GM04504 (cell line): ENCODE measurements around the gene GLDN.

Experiments used
- DNase-seq: peaks from one replicate; pipeline ENCODE4 v3.0.0-alpha.2; 2012; ENCODE audit warnings: low read depth

The GLDN gene

GRCh38 chr15:51341366-51342226 lies at the start of gene GLDN:
TSS of gene GLDN (plus strand) at chr15:51341655. CDS start at chr15:51341685, 30 bp downstream.
- DNase-seq = no peak

- DNase-seq = no peak
These were observed 42.8 kb upstream of the GLDN start for GRCh38 chr15:51298620-51299019.

GRCh38 chr15:51299187-51300015 lies 42.1 kb upstream of the GLDN start:
- DNase-seq = no peak

- DNase-seq = no peak
These were observed 39.0 kb upstream of the GLDN start for GRCh38 chr15:51302480-51302879.

GRCh38 chr15:51303462-51303980 lies 37.9 kb upstream of the GLDN start:
- DNase-seq = no peak

GRCh38 chr15:51307325-51307724 lies 34.1 kb upstream of the GLDN start:
- no peak for DNase-seq

- no peak for DNase-seq
These were observed 33.6 kb upstream of the GLDN start for GRCh38 chr15:51307811-51308210.

- no peak for DNase-seq
These were observed 31.4 kb upstream of the GLDN start for GRCh38 chr15:51310064-51310463.

GRCh38 chr15:51311510-51311909 lies 29.9 kb upstream of the GLDN start:
- no peak for DNase-seq

- no peak for DNase-seq
These were observed 29.0 kb upstream of the GLDN start for GRCh38 chr15:51312166-51313073.

GRCh38 chr15:51313074-51313393 lies 28.4 kb upstream of the GLDN start:
- DNase-seq = no peak

- no peak for DNase-seq
These were observed 27.7 kb upstream of the GLDN start for GRCh38 chr15:51313644-51314280.

GRCh38 chr15:51314391-51315337 lies 26.8 kb upstream of the GLDN start:
- no peak for DNase-seq

GRCh38 chr15:51315726-51316125 lies 25.7 kb upstream of the GLDN start:
- no peak for DNase-seq

- no peak for DNase-seq
These were observed 24.8 kb upstream of the GLDN start for GRCh38 chr15:51316636-51317035.

- DNase-seq = peak; percentile 21
These were observed 22.9 kb upstream of the GLDN start for GRCh38 chr15:51318382-51319150.

- DNase-seq = no peak
These were observed 21.9 kb upstream of the GLDN start for GRCh38 chr15:51319539-51319938.

- no peak for DNase-seq
These were observed 20.6 kb upstream of the GLDN start for GRCh38 chr15:51320843-51321242.

GRCh38 chr15:51321316-51321715 lies 20.1 kb upstream of the GLDN start:
- DNase-seq = no peak
